ENCODE results near the gene NSF.

NSF gene

GRCh38 chr17:46803544-46803943, 213.1 kb downstream of the NSF start:
- DNase-seq (ENCODE audit: low spot score), result no peak

GRCh38 chr17:46805771-46806170, 215.3 kb downstream of the NSF start:
- no peak for DNase-seq (ENCODE audit: low spot score)
